Heart left ventricle (tissue), 13 donors: ENCODE data around the gene HPGD.

Experiments
- CTCF ChIP-seq, 12 donors: fragments of 200-600 bp; sonication (generic) in 4 of 12; IDR thresholded peaks; one replicate each; pipeline versions ENCODE4 v1.5.0 to v1.8.0; 2018 to 2022; ENCODE audit warnings: antibody characterized with exemption in 12 of 12, mild to moderate bottlenecking in 5 of 12
- POLR2A ChIP-seq, 2 donors: fragments of 450-650 bp; IDR thresholded peaks; one replicate each; pipeline ENCODE4 v1.6.1; 2017; ENCODE audit warnings: antibody characterized with exemption in 2 of 2, mild to moderate bottlenecking in 2 of 2, moderate library complexity in 2 of 2
- donor health status: ischemic (EF 13 %, LVEDD 7.1; RV severe dilation, severe dysfunction).
- donor health status: DM: no; HTN: yes; CAD: no.
- donor health status: DM: no; HTN: no; CAD: no.
- donor health status: ischemic (EF 25% LVEDD 6.9; RV normal size, moderate dysfunction).
- donor health status: ischemic (EF 25% LVEDD 5.7; RV mildly dilated, moderate dysfunction).
- donor health status: ischemic (EF 35%, LVEDD 5.7; RV mildly dilated, moderate dysfunction).
- donor health status: nonischemic (EF 11% LVEDD 7.7; RV severe dilation, severe dysfunction).
- donor health status: DM: yes; HTN: yes; CAD: no.
- donor health status: PGD.
- donor health status: ischemic (EF 29% LVEDD 5.4; RV normal size, mild dysfunction).
- donor health status: nonischemic (EF 23%, LVEDD 6.1; RV moderate dilation, normal function).

DNA sequence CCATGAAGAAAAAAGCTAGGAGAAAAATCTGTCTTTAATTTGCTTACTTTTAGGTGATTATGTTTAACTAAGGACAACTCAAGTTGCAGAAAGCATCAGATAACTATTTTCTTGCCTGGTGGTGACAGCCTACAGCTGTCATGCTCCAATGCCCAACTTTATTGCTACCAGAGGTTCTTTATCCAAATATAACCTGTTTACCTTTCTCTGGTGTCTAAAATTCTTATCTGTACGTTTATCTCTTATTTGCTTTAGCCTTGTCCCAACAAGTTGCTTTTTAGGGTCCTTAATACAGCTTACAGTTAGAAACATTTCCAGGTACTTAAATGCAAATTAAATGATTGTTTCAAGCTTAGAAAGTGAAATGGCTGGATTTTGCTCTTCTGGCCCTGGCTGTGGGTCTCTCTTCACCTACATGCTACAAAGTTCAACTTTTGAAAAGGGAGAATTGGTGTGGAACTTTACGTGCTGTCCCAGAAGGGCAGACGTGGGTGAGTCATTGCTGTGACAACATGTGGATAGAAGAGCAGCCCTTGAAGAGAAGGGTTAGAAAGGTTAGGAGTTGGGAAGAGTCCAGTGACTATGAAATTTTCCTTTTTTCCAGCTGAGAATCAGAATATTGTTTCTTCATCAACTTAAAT, 60.7 kb downstream of the HPGD start:
- TF ChIP-seq CTCF (IDR thresholded peaks at IDR 0.05) (no peak), POLR2A (IDR thresholded peaks at IDR 0.05) (no peak)
